WTC11 (cell line): ENCODE measurements around the gene MALT1. TPM values are rescaled to one million over a fixed set of nuclear protein-coding genes. Genes with fewer than 3 reads are reported as not detected.

Experiments used
- ATAC-seq: fragments of 200-7000 bp; cut with Tn5 transposase; 2 replicates; pipeline ENCODE4 v1.10.0; 2021; ENCODE audit warnings: mild to moderate bottlenecking, moderate library complexity
- CTCF ChIA-PET: fragments of 300-600 bp; sonication (Branson Sonifier 250); formaldehyde crosslinking; loops from one replicate; lab custom pipeline; 2021; ENCODE audit warnings: antibody characterized with exemption; lab: Charles Lee
- POLR2A ChIA-PET: fragments of 350-600 bp; sonication (Branson Sonifier 250); formaldehyde crosslinking; loops from one replicate; lab custom pipeline; 2021; ENCODE audit warnings: antibody characterized with exemption; lab: Charles Lee
- DNase-seq: peaks from one replicate; pipeline ENCODE4 v3.0.0; 2021; ENCODE audit warnings: low spot score
- H3K27ac Mint-ChIP-seq: 2 replicates; pipeline ENCODE4 v1.8.0; 2021; ENCODE audit warnings: mixed read lengths
- H3K27me3 Mint-ChIP-seq: 2 replicates; pipeline ENCODE4 v1.8.0; 2021; ENCODE audit warnings: low read depth, mild to moderate bottlenecking, moderate library complexity, mixed read lengths
- H3K36me3 Mint-ChIP-seq: 2 replicates; pipeline ENCODE4 v1.8.0; 2021; ENCODE audit warnings: mixed read lengths
- H3K4me1 Mint-ChIP-seq: 2 replicates; pipeline ENCODE4 v1.8.0; 2022; ENCODE audit warnings: mixed read lengths
- H3K4me3 Mint-ChIP-seq: 2 replicates; pipeline ENCODE4 v1.8.0; 2021; ENCODE audit warnings: mild to moderate bottlenecking, moderate library complexity, mixed read lengths
- H3K9me3 Mint-ChIP-seq: 2 replicates; pipeline ENCODE4 v1.8.0; 2021; ENCODE audit warnings: mixed read lengths
- ATF1 ChIP-seq: sonication (generic); formaldehyde crosslinking; IDR thresholded peaks from 2 replicates; pipeline ENCODE4 v1.8.1; 2023; ENCODE audit warnings: mild to moderate bottlenecking, moderate library complexity, missing genetic modification reagents
- ATF3 ChIP-seq: sonication (generic); formaldehyde crosslinking; conservative IDR thresholded peaks from 2 replicates; pipeline ENCODE4 v1.8.1; 2022; ENCODE audit warnings: mild to moderate bottlenecking, missing genetic modification reagents
- CREM ChIP-seq: sonication (generic); formaldehyde crosslinking; IDR thresholded peaks from 2 replicates; pipeline ENCODE4 v1.8.1; 2022; ENCODE audit warnings: mild to moderate bottlenecking, missing genetic modification reagents, moderate library complexity
- E2F1 ChIP-seq: sonication (generic); formaldehyde crosslinking; IDR thresholded peaks from 2 replicates; pipeline ENCODE4 v1.8.0; 2022; ENCODE audit warnings: mild to moderate bottlenecking, missing genetic modification reagents
- E2F5 ChIP-seq: sonication (generic); formaldehyde crosslinking; IDR thresholded peaks from 2 replicates; pipeline ENCODE4 v1.8.1; 2022; ENCODE audit warnings: mild to moderate bottlenecking, moderate library complexity, missing genetic modification reagents
- ELF4 ChIP-seq: sonication (generic); formaldehyde crosslinking; IDR thresholded peaks from 2 replicates; pipeline ENCODE4 v1.8.1; 2022; ENCODE audit warnings: low read depth, mild to moderate bottlenecking, moderate library complexity, missing genetic modification reagents
- EMX1 ChIP-seq: fragments of 250-450 bp; sonication (Bioruptor Pico); IDR thresholded peaks from 2 replicates; pipeline ENCODE4 v1.8.0; 2021; ENCODE audit warnings: mild to moderate bottlenecking
- ERG ChIP-seq: fragments of 250-450 bp; sonication (Bioruptor Pico); IDR thresholded peaks from 2 replicates; pipeline ENCODE4 v1.8.0; 2021; ENCODE audit warnings: mild to moderate bottlenecking
- GRHL2 ChIP-seq: fragments of 250-450 bp; sonication (Bioruptor Pico); IDR thresholded peaks from 2 replicates; pipeline ENCODE4 v1.8.0; 2022; ENCODE audit warnings: mild to moderate bottlenecking, moderate library complexity; ENCODE audit not compliant: insufficient replicate concordance, severe bottlenecking
- GTF2I ChIP-seq: fragments of 250-450 bp; sonication (Bioruptor Pico); conservative IDR thresholded peaks from 2 replicates; pipeline ENCODE4 v1.4.0; 2021; ENCODE audit warnings: mild to moderate bottlenecking
- HMGXB4 ChIP-seq: sonication (generic); formaldehyde crosslinking; IDR thresholded peaks from 2 replicates; pipeline ENCODE4 v1.8.1; 2023; ENCODE audit warnings: mild to moderate bottlenecking, moderate library complexity, missing genetic modification reagents
- NFATC4 ChIP-seq: fragments of 250-450 bp; sonication (Bioruptor Pico); IDR thresholded peaks from 2 replicates; pipeline ENCODE4 v1.9.0; 2021; ENCODE audit warnings: mild to moderate bottlenecking
- NFE2L1 ChIP-seq: sonication (generic); formaldehyde crosslinking; IDR thresholded peaks from 2 replicates; pipeline ENCODE4 v1.8.1; 2023; ENCODE audit warnings: missing genetic modification reagents
- OVOL2 ChIP-seq: fragments of 250-450 bp; sonication (Bioruptor Pico); IDR thresholded peaks from 2 replicates; pipeline ENCODE4 v1.9.0; 2021; ENCODE audit warnings: mild to moderate bottlenecking, borderline replicate concordance
- RORB ChIP-seq: fragments of 250-450 bp; sonication (Bioruptor Pico); IDR thresholded peaks from 2 replicates; pipeline ENCODE4 v1.9.0; 2021; ENCODE audit warnings: mild to moderate bottlenecking
- ZMAT4 ChIP-seq: fragments of 250-450 bp; sonication (Bioruptor Pico); IDR thresholded peaks from 2 replicates; pipeline ENCODE4 v1.9.0; 2021; ENCODE audit warnings: mild to moderate bottlenecking
- ZNF317 ChIP-seq: sonication (generic); formaldehyde crosslinking; IDR thresholded peaks from 2 replicates; pipeline ENCODE4 v1.8.1; 2023; ENCODE audit warnings: low read depth, mild to moderate bottlenecking, moderate library complexity, missing genetic modification reagents, borderline replicate concordance
- ZNF416 ChIP-seq: fragments of 250-450 bp; sonication (Bioruptor Pico); IDR thresholded peaks from 2 replicates; pipeline ENCODE4 v1.9.0; 2021; ENCODE audit warnings: mild to moderate bottlenecking, inconsistent platforms
- ZNF512 ChIP-seq: sonication (generic); formaldehyde crosslinking; IDR thresholded peaks from 2 replicates; pipeline ENCODE4 v1.8.1; 2022; ENCODE audit warnings: missing genetic modification reagents, borderline replicate concordance
- ZSCAN18 ChIP-seq: fragments of 250-450 bp; sonication (Bioruptor Pico); IDR thresholded peaks from 2 replicates; pipeline ENCODE4 v2.1.2; 2022; ENCODE audit warnings: mild to moderate bottlenecking, moderate library complexity
- total RNA-seq: library from RNA; stranded (reverse); gene quantifications from 3 replicates; pipeline ENCODE4 v1.2.3, GENCODE V29; 2021

Gene MALT1
- total RNA-seq, 1 experiment from 2014 or later, result 13.2 TPM

- Mint-ChIP-seq H3K4me3 (no peak overlapping the region), H3K27me3 (no peaks in the 10 kb centered on the region), H3K36me3 (no peaks in the 10 kb centered on the region), H3K27ac (no peak overlapping the region), H3K4me1 (peaks cover 2% of the 10 kb centered on the region; the same call in 1 of the 2 replicates), H3K9me3 (no peaks in the 10 kb centered on the region)
- ChIA-PET POLR2A (no interaction called here), CTCF (no interaction called here)
- ATAC-seq, result no peak
- DNase-seq, result no peak
- no peak for TF ChIP-seq RORB
- TF ChIP-seq ZNF317 (CRISPR knock-in tag), result no peak
- no peak for TF ChIP-seq NFATC4 (CRISPR knock-in tag)
- no peak for TF ChIP-seq GRHL2
- TF ChIP-seq E2F5 (CRISPR knock-in tag), result no peak
- no peak for TF ChIP-seq GTF2I (CRISPR knock-in tag)
- no peak for TF ChIP-seq NFE2L1 (CRISPR knock-in tag)
- TF ChIP-seq ELF4 (CRISPR knock-in tag), result no peak
- TF ChIP-seq OVOL2 (CRISPR knock-in tag), result no peak
- TF ChIP-seq ERG, result no peak
- TF ChIP-seq ZNF512, result no peak
- no peak for TF ChIP-seq ZNF416
- no peak for TF ChIP-seq E2F1
- no peak for TF ChIP-seq ATF1
- TF ChIP-seq ZSCAN18 (CRISPR knock-in tag), result no peak
- TF ChIP-seq EMX1 (CRISPR knock-in tag), result no peak
- TF ChIP-seq ATF3 (CRISPR knock-in tag), result no peak
- TF ChIP-seq CREM (CRISPR knock-in tag), result no peak
- no peak for TF ChIP-seq HMGXB4 (CRISPR knock-in tag)
- TF ChIP-seq ZMAT4 (CRISPR knock-in tag), result no peak
These were observed 43.6 kb downstream of the MALT1 start for GRCh38 chr18:58714821-58715220.
